HG03342 (cell line): ENCODE measurements around the gene TLCD3B.

ENCODE experiments used
- ATAC-seq: cut with Tn5 transposase; IDR thresholded peaks from one replicate; pipeline ENCODE4 v1.9.1; 2021; ENCODE audit warnings: mild to moderate bottlenecking, moderate library complexity; ENCODE audit not compliant: unreplicated experiment

The TLCD3B gene

DNA sequence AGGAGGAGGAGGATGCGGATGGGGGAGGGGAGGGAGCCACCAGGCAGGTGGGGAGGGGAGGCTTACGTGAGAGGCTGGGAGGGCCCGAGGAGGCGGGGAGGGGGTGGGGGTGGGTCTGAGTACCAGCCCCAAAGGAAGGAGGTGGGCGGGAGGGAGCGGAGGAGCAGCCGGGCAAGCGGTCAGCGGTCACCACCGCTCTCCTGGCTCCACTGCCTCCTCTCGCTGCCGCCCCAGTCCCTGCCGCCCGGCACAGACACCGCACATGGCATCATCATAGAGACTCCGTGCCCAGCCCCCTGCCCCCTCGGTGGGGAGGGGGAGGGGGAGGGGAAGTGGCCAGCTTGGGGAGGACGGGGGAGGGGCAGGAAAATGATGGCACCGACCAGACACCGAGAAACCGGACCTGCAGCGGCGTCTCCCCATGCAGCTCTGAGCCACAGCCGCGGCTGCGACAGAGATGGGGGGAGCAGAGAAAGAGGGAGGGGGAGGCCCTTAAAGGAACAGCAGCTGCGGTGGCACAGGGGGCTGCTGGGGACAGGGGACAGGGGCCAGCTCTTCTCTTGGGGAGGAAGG is at the start of gene TLCD3B:
TLCD3B (minus strand) TSS at position 431 of the 573 bp plus-strand sequence. CDS start 744 bp downstream, outside the sequence.
- ATAC-seq: no peak

GRCh38 chr16:30079480-30079879 is 48.4 kb upstream of the TLCD3B start:
- ATAC-seq: no peak

- ATAC-seq: no peak
Observed at GRCh38 chr16:30078744-30079143, 47.7 kb upstream of the TLCD3B start.

DNA sequence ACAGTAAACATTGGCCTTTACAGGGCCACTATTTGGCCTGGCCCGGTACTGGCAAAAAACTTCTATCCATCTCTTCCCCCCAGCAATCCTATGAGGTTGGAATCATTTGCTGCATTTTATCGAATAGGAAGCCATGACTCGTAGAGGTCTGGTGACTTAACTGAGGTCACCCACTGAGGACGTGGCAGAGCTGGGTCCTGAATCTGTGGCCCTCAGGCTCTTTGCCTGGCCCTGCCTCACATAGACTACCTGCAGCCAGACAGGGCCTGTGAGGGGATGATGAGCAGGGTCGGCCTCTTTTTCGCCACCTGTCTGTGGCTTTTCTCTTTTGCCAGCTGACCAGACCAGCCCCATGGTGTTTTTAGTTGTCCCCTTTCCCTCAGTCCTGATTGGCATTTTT is 46.6 kb upstream of the TLCD3B start:
- no peak for ATAC-seq

- ATAC-seq: peak; percentile 25
Observed at GRCh38 chr16:30076276-30076791, 45.3 kb upstream of the TLCD3B start.

- peak; percentile 65 for ATAC-seq
Observed at GRCh38 chr16:30075503-30076275, 44.6 kb upstream of the TLCD3B start, which contains the start of gene PPP4C. PPP4C (plus strand) TSS chr16:30075994; CDS start chr16:30076378, 384 bp downstream.

DNA sequence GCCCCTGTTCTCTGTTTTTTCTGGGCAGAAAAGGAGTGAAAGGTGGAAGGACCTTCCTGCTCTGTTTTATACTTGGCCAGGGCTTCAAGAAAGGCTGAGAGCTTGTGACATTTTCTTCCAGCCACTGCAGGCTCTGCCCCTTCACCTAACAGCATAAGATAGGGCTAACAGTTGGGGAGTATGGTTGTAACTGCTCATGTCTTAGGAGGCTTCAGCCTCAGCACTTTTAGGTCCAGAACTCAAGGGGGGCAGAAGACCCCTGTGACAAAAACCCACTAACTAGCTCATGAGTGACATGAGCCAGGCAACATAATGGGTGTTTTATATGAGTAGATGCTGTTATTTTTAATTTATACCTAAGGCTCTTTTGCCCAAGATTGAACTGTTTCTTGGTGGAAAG is 39.4 kb upstream of the TLCD3B start:
- ATAC-seq: no peak

- ATAC-seq: no peak
Observed at GRCh38 chr16:30069611-30070462, 38.8 kb upstream of the TLCD3B start.

- no peak for ATAC-seq
Observed at GRCh38 chr16:30068750-30069610, 37.9 kb upstream of the TLCD3B start.

DNA sequence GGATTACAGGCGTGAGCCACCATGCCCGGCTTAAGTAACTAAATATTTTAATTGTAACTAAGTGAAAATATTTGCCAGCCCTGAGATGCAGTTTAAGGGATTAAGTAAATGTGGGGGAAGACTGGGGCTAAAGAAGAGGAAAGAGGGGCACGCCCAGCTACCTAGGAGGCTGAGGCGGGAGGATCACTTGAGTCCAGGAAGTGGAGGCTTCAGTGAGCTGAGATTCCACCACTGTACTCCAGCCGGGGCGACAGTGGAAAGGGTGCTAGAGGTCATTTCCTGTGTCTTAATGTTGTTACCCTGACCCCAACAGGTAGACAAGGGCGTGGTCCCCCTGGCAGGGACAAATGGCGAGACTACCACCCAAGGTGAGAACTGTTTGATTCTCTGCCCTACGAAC is 37.3 kb upstream of the TLCD3B start:
- ATAC-seq: no peak

GRCh38 chr16:30067584-30067916 is 36.5 kb upstream of the TLCD3B start:
- no peak for ATAC-seq

GRCh38 chr16:30066761-30067583 is 35.9 kb upstream of the TLCD3B start:
- no peak for ATAC-seq

- ATAC-seq: no peak
Observed at GRCh38 chr16:30065943-30066760, 35.1 kb upstream of the TLCD3B start.

DNA sequence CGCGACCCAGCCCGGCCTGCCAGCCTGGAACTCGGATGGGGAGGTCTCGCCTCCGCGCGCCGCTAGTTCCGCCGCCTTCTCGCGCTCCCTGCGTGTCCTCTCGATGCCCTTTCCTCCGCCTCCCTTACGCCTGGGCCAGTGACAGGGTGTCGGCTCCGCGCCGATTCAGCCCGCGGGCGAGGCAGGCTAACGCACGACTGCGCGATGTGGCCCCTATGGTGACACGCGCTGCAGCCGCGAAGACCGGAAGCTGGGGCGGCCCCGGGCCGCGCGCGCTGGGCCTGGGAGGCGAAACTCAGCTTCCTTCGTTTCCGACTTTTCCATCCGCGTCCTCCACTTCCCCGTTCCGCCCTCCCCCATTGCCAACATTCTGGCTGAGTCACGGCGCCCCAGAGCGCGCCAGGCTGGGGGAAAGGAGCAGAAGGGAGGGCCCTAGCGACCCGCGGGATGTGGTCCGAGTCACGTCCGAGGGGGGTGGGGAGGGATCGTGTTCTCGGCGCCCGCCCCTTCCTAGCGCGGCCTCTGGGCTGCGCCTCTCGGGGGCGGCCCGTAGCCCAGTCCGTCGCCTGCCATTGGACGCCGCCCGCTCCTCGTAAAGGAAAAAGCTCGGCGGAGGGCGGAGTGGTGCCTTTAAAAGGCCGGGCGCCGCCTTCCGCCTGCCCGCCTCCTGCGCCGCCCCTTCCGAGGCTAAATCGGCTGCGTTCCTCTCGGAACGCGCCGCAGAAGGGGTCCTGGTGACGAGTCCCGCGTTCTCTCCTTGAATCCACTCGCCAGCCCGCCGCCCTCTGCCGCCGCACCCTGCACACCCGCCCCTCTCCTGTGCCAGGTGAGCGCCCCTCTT is 34.3 kb upstream of the TLCD3B start, which contains the start of gene ALDOA:
ALDOA (plus strand) TSS at position 659 of the 841 bp plus-strand sequence. CDS start 1,138 bp downstream, outside the sequence.
- peak; percentile 73 for ATAC-seq

DNA sequence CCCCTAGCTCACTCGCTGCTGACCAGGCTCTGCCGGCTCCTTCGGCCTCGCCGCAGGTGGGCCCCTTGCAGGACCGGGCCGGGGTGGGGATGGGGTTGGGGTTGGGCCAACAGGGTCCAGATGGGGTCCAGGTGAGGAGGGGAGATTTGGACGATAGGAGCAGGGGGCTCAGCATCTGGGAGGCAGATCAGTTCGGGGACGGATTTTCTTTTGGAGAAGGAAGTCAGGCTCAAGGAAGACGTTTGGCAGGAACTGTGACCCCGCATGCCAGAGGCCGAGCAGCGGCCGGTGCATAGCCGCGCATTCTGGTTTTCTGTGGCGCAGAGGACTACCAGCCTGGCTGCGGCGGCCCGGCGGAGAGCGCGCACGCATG is 33.6 kb upstream of the TLCD3B start:
- no peak for ATAC-seq

DNA sequence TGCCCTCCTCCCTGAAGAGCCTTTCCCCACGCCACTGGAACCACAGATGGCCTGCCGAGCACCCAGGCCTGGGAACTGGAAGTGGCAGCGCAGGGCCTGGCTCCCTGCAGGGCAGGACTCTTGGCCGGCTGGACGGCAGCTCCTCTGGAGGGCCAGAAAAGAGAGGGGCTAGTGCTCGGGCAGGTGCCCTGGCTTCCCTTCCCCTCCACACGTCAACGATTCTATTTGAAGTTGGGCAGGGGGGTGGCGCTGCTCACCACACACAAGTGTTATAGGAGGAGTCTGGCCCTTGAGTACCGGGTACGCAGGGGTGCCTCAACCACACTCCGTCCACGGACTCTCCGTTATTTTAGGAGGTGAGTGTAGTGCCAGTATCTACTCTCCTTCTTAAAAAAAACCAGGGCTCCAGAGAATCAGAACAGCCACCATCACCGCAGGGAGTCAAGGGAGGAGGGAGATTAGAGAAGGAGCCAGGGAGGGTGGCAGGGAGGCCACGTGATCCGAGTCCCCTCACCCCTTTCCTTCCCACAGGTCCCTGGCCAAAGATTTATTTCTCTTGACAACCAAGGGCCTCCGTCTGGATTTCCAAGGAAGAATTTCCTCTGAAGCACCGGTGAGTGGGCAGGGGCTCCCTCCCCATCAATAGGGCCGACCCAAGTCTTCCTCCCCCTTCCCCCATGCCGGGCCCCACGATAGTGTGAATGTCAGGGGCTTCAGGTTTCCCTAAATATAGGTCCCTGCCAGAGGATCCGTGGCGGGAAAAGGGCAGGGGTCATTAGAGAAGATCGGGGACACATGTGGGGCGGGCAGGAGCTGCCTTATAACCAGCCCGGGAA is 33.0 kb upstream of the TLCD3B start:
- no peak for ATAC-seq
